GM19099 (cell line): ENCODE measurements around the gene PDE7B.

Source experiments
- POLR2A ChIP-seq: IDR thresholded peaks from 3 replicates; pipeline ENCODE4 v1.6.1; 2011; ENCODE audit warnings: low read depth; ENCODE audit not compliant: insufficient read length; ENCODE audit errors: extremely low read depth

Gene PDE7B

GRCh38 chr6:135851442-135852271 lies at the start of gene PDE7B:
Gene PDE7B, plus strand, starts transcription at chr6:135851701.
- TF ChIP-seq POLR2A = no peak

- no peak for TF ChIP-seq POLR2A
Measured at GRCh38 chr6:135801755-135802465, 49.6 kb upstream of the PDE7B start.

GRCh38 chr6:135810486-135810885 lies 41.0 kb upstream of the PDE7B start:
- no peak for TF ChIP-seq POLR2A

- TF ChIP-seq POLR2A = no peak
Measured at GRCh38 chr6:135811170-135811569, 40.3 kb upstream of the PDE7B start.

GRCh38 chr6:135811644-135812526 lies 39.6 kb upstream of the PDE7B start:
- TF ChIP-seq POLR2A = no peak

- TF ChIP-seq POLR2A = no peak
Measured at GRCh38 chr6:135813401-135813800, 38.1 kb upstream of the PDE7B start.

- no peak for TF ChIP-seq POLR2A
Measured at GRCh38 chr6:135814043-135814442, 37.5 kb upstream of the PDE7B start.

GRCh38 chr6:135815216-135815615 lies 36.3 kb upstream of the PDE7B start:
- TF ChIP-seq POLR2A = no peak

- TF ChIP-seq POLR2A = no peak
Measured at GRCh38 chr6:135817035-135817434, 34.5 kb upstream of the PDE7B start.

GRCh38 chr6:135819665-135820064 lies 31.8 kb upstream of the PDE7B start:
- TF ChIP-seq POLR2A = no peak

- TF ChIP-seq POLR2A = no peak
Measured at GRCh38 chr6:135820340-135820739, 31.2 kb upstream of the PDE7B start.

GRCh38 chr6:135823851-135824250 lies 27.6 kb upstream of the PDE7B start:
- no peak for TF ChIP-seq POLR2A

GRCh38 chr6:135826236-135826804 lies 25.2 kb upstream of the PDE7B start:
- no peak for TF ChIP-seq POLR2A

GRCh38 chr6:135828021-135828420 lies 23.5 kb upstream of the PDE7B start:
- no peak for TF ChIP-seq POLR2A

GRCh38 chr6:135830452-135830881 lies 21.0 kb upstream of the PDE7B start:
- TF ChIP-seq POLR2A = no peak
